DND-41 (cell line): ENCODE results near the gene NUBP2.

ENCODE experiments used
- ATAC-seq: fragments of 200-7000 bp; cut with Tn5 transposase; 3 replicates; pipeline ENCODE4 v1.9.1; 2021; ENCODE audit warnings: low read depth; ENCODE audit not compliant: insufficient read depth
- DNase-seq: peaks from one replicate; pipeline ENCODE4 v3.0.0-alpha.2; 2020
- H2AFZ ChIP-seq: 2 replicates; pipeline ENCODE4 v1.6.0; 2012; ENCODE audit warnings: low read depth, low read length
- H3K27ac ChIP-seq: 2 replicates; pipeline ENCODE4 v1.5.1; 2012; ENCODE audit warnings: low read length, inconsistent platforms
- H3K27me3 ChIP-seq: fragments of 200-600 bp; sonication (generic); 2 replicates; pipeline ENCODE4 v1.6.0; 2012; ENCODE audit warnings: low read length, mild to moderate bottlenecking, inconsistent platforms; ENCODE audit not compliant: insufficient read depth, poor library complexity
- H3K36me3 ChIP-seq: 2 replicates; pipeline ENCODE4 v1.5.1; 2012; ENCODE audit warnings: low read length, inconsistent platforms; ENCODE audit not compliant: insufficient read depth
- H3K4me1 ChIP-seq: 2 replicates; pipeline ENCODE4 v1.5.1; 2012; ENCODE audit warnings: mild to moderate bottlenecking, low read length; ENCODE audit not compliant: insufficient read depth
- H3K4me2 ChIP-seq: 2 replicates; pipeline ENCODE4 v1.6.0; 2012; ENCODE audit warnings: mild to moderate bottlenecking, moderate library complexity, low read length, inconsistent platforms; ENCODE audit not compliant: insufficient read depth
- H3K4me3 ChIP-seq, 2 experiments: fragments of 200-600 bp in 1 of 2; shearing (Covaris generic) in 1 of 2; 2 replicates each; pipeline ENCODE4 v1.5.1; 2012 to 2016; ENCODE audit warnings: inconsistent platforms in 2 of 2, low read length in 2 of 2, mild to moderate bottlenecking in 2 of 2, low read depth in 1 of 2, moderate library complexity in 1 of 2
- H3K79me2 ChIP-seq: 2 replicates; pipeline ENCODE4 v1.6.0; 2012; ENCODE audit warnings: low read length, inconsistent platforms; ENCODE audit not compliant: insufficient read depth
- H3K9ac ChIP-seq: 2 replicates; pipeline ENCODE4 v1.6.0; 2012; ENCODE audit warnings: low read depth, mild to moderate bottlenecking, inconsistent platforms, low read length, moderate library complexity
- H3K9me3 ChIP-seq: 2 replicates; pipeline ENCODE4 v1.5.1; 2012; ENCODE audit warnings: low read length, moderate library complexity, mild to moderate bottlenecking, inconsistent platforms; ENCODE audit not compliant: insufficient read depth, severe bottlenecking
- H4K20me1 ChIP-seq: 2 replicates; pipeline ENCODE4 v1.6.0; 2012; ENCODE audit warnings: low read length; ENCODE audit not compliant: insufficient read depth
- EZH2 ChIP-seq: IDR thresholded peaks from 3 replicates; pipeline ENCODE4 v1.6.1; 2012; ENCODE audit warnings: borderline replicate concordance, low read depth, mild to moderate bottlenecking, moderate library complexity, low read length, inconsistent platforms; ENCODE audit not compliant: severe bottlenecking
- TF ChIP-seq, protein P1 (sequence below): IDR thresholded peaks from 2 replicates; pipeline ENCODE4 v1.5.1; 2012; ENCODE audit warnings: borderline replicate concordance, low read length, moderate library complexity, mild to moderate bottlenecking; ENCODE audit not compliant: poor library complexity, severe bottlenecking; ENCODE audit errors: extremely low read depth

Gene NUBP2

DNA sequence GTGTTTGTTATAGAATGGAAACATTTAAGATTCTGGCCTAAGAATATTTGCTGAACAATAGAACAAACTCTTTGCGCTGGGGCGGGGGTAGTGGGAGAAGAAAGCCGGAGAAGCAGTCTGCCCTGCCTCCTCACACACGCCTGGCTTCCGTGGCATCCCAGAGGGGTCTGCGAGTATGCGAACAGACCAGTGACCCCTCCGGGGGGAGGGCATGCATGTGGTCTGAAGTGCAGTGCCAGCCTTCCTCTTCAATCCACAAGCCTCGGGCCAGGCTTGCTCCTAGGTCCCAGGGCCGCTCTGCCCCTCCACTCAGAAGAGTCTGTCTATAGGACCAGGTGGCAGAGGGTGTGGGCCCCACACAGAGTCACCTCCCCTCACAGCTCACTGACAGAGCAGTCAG, 24.9 kb downstream of the NUBP2 start:
- H3K9me3 ChIP-seq, result no peaks in the 10 kb centered on the region
- ATAC-seq (no peak), DNase-seq (no peak)
- H3K4me3 ChIP-seq, result no peak overlapping the region
- no peak for TF ChIP-seq EZH2
- TF ChIP-seq, protein P1, sequence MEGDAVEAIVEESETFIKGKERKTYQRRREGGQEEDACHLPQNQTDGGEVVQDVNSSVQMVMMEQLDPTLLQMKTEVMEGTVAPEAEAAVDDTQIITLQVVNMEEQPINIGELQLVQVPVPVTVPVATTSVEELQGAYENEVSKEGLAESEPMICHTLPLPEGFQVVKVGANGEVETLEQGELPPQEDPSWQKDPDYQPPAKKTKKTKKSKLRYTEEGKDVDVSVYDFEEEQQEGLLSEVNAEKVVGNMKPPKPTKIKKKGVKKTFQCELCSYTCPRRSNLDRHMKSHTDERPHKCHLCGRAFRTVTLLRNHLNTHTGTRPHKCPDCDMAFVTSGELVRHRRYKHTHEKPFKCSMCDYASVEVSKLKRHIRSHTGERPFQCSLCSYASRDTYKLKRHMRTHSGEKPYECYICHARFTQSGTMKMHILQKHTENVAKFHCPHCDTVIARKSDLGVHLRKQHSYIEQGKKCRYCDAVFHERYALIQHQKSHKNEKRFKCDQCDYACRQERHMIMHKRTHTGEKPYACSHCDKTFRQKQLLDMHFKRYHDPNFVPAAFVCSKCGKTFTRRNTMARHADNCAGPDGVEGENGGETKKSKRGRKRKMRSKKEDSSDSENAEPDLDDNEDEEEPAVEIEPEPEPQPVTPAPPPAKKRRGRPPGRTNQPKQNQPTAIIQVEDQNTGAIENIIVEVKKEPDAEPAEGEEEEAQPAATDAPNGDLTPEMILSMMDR, result no peak
- no peaks in the 10 kb centered on the region for H3K27me3 ChIP-seq
- no peak overlapping the region for H3K4me2 ChIP-seq
- H3K9ac ChIP-seq, result no peak overlapping the region
- no peaks in the 10 kb centered on the region for H3K4me1 ChIP-seq
- H3K27ac ChIP-seq, result no peak overlapping the region
- peaks cover 35% of the 10 kb centered on the region for H3K36me3 ChIP-seq
- no peaks in the 10 kb centered on the region for H3K79me2 ChIP-seq
- H4K20me1 ChIP-seq, result no peaks in the 10 kb centered on the region
- H2AFZ ChIP-seq, result no peak overlapping the region

DNA sequence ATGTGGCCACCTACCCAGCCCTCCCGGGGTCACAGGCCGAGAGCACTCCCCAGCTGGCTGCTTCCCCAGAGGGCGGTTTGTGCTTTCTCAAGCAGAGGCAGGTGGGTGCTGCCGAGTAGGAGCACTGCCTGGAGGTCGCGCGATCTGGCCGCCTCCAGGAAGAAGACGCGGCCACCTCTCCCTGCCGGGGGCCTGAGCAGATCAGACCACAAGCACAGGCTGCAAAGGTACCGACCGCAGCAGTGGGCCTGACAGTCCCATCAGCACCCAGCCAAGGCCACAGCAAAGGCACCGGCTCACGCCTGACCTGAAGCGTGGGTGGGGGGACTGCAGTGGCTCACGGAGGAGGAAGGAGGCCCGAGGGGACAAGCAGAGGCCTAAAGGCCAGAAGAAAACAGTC, 25.9 kb downstream of the NUBP2 start:
- Histone ChIP-seq H3K79me2 (no peaks in the 10 kb centered on the region), H3K4me2 (no peak overlapping the region), H3K36me3 (peaks cover 44% of the 10 kb centered on the region), H3K27me3 (no peaks in the 10 kb centered on the region), H3K27ac (no peak overlapping the region), H3K4me3 (no peak overlapping the region), H3K9me3 (no peaks in the 10 kb centered on the region), H2AFZ (no peak overlapping the region), H3K9ac (no peak overlapping the region), H4K20me1 (no peaks in the 10 kb centered on the region), H3K4me1 (no peaks in the 10 kb centered on the region)
- TF ChIP-seq, protein P1, result no peak
- no peak for TF ChIP-seq EZH2
- DNase-seq, result no peak
- ATAC-seq, result no peak

- Histone ChIP-seq H3K4me2 (no peak overlapping the region), H3K27ac (no peak overlapping the region), H3K4me3 (no peak overlapping the region), H2AFZ (no peak overlapping the region), H3K9ac (no peak overlapping the region), H3K79me2 (no peaks in the 10 kb centered on the region), H3K27me3 (no peaks in the 10 kb centered on the region), H3K9me3 (no peaks in the 10 kb centered on the region), H3K36me3 (peaks cover 48% of the 10 kb centered on the region), H3K4me1 (no peaks in the 10 kb centered on the region), H4K20me1 (no peaks in the 10 kb centered on the region)
- DNase-seq (no peak), ATAC-seq (no peak)
- TF ChIP-seq, protein P1, result no peak
- no peak for TF ChIP-seq EZH2
Measured at GRCh38 chr16:1809281-1809801, 26.6 kb downstream of the NUBP2 start.

- no peaks in the 10 kb centered on the region for H3K9me3 ChIP-seq
- no peaks in the 10 kb centered on the region for H3K4me1 ChIP-seq
- peaks cover 51% of the 10 kb centered on the region for H3K36me3 ChIP-seq
- H3K27ac ChIP-seq, result no peak overlapping the region
- DNase-seq, result no peak
- H3K79me2 ChIP-seq, result no peaks in the 10 kb centered on the region
- TF ChIP-seq, protein P1, result no peak
- no peak for TF ChIP-seq EZH2
- no peak overlapping the region for H2AFZ ChIP-seq
- H3K4me3 ChIP-seq, result no peak overlapping the region
- no peaks in the 10 kb centered on the region for H3K27me3 ChIP-seq
- ATAC-seq, result no peak
- H3K4me2 ChIP-seq, result no peak overlapping the region
- no peak overlapping the region for H3K9ac ChIP-seq
- no peaks in the 10 kb centered on the region for H4K20me1 ChIP-seq
Measured at GRCh38 chr16:1810106-1810505, 27.3 kb downstream of the NUBP2 start.
